Tibial nerve (tissue), 4 donors: ENCODE measurements around the gene TSHZ1. TPM values are rescaled to one million over a fixed set of nuclear protein-coding genes. Genes with fewer than 3 reads are reported as not detected.
A peak's percentile ranks its signal among the peaks of the same experiment; 100 is the strongest.

Experiments used
- DNase-seq, 2 donors: peaks; one replicate each; pipeline ENCODE4 v3.0.0-alpha.2; 2019; ENCODE audit warnings: low spot score in 2 of 2
- H3K27ac ChIP-seq, 4 donors: fragments of 200-600 bp; sonication (generic) in 3 of 4; one replicate each; pipeline ENCODE4 v1.5.1; 2017 to 2019; ENCODE audit warnings: mild to moderate bottlenecking in 1 of 4
- H3K27me3 ChIP-seq, 2 donors: fragments of 200-600 bp; sonication (generic) in 1 of 2; one replicate each; pipeline versions ENCODE4 v1.5.1 to v1.6.0; 2017 to 2019
- H3K36me3 ChIP-seq, 3 donors: fragments of 200-600 bp; sonication (generic); one replicate each; pipeline ENCODE4 v1.5.1; 2018 to 2019
- H3K4me1 ChIP-seq, 4 donors: fragments of 200-600 bp; sonication (generic) in 3 of 4; one replicate each; pipeline ENCODE4 v1.5.1; 2017 to 2019
- H3K4me3 ChIP-seq, 4 donors: fragments of 200-600 bp; sonication (generic) in 3 of 4; one replicate each; pipeline ENCODE4 v1.5.1; 2017 to 2019; ENCODE audit warnings: mild to moderate bottlenecking in 1 of 4, moderate library complexity in 1 of 4
- H3K9me3 ChIP-seq, 4 donors: fragments of 200-600 bp; sonication (generic) in 3 of 4; one replicate each; pipeline ENCODE4 v1.5.1; 2017 to 2019
- CTCF ChIP-seq, 5 experiments: fragments of 200-600 bp in 3 of 5; fragments of 450-650 bp in 2 of 5; sonication (generic) in 3 of 5; IDR thresholded peaks; one replicate each; pipeline ENCODE4 v1.5.1; 2016 to 2019; ENCODE audit warnings: antibody characterized with exemption in 5 of 5, mild to moderate bottlenecking in 3 of 5, moderate library complexity in 2 of 5
- EP300 ChIP-seq, 2 donors: sonication (generic); formaldehyde crosslinking; IDR thresholded peaks; one replicate each; pipeline ENCODE4 v1.6.1; 2017; ENCODE audit warnings: antibody characterized with exemption in 2 of 2, mild to moderate bottlenecking in 1 of 2
- POLR2A ChIP-seq, 2 donors: fragments of 450-650 bp; IDR thresholded peaks; one replicate each; pipeline ENCODE4 v1.6.1; 2017; ENCODE audit warnings: antibody characterized with exemption in 2 of 2, mild to moderate bottlenecking in 2 of 2, moderate library complexity in 2 of 2
- WGBS, 2 donors: methylation state at CpG; one replicate each; pipeline ENCODE4 v1.1.5; 2018; 5-methylcytosine and 5-hydroxymethylcytosine counted together
- total RNA-seq, 4 donors: library from RNA; depleted of rRNA; stranded (reverse); fragments of >200 nt; gene quantifications; one replicate each; pipeline ENCODE4 v1.1.0, GENCODE V29; 2016

Gene TSHZ1
- total RNA-seq, 4 donors from 2014 or later: 15.6 to 23.7 (median 18.3) TPM

- no peak for TF ChIP-seq POLR2A (IDR thresholded peaks at IDR 0.05)
- no peak for TF ChIP-seq EP300 (IDR thresholded peaks at IDR 0.05)
- TF ChIP-seq CTCF (IDR thresholded peaks at IDR 0.05): no peak
- 27 to 42% methylated on average over 10 of the region's 10 CpGs for WGBS, 2 donors
- no peaks in the 10 kb centered on the region for H3K27me3 ChIP-seq
Observed at GRCh38 chr18:75246721-75247610, 36.4 kb downstream of the TSHZ1 start.

GRCh38 chr18:75247611-75248421, 37.2 kb downstream of the TSHZ1 start:
- no peak for DNase-seq
- Histone ChIP-seq H3K27ac (peak overlapping the region; percentile 78 to 95 (median 86)), H3K27me3 (no peaks in the 10 kb centered on the region), H3K4me3 (peak overlapping the region; percentile 25 to 48 (median 40)), H3K4me1 (peaks cover 0 to 77% (median 28%) of the 10 kb centered on the region in 4 donors), H3K9me3 (no peaks in the 10 kb centered on the region), H3K36me3 (no peaks in the 10 kb centered on the region)
- WGBS, 2 donors: 17 to 20% methylated on average over 8 of the region's 8 CpGs
- TF ChIP-seq EP300 (IDR thresholded peaks at IDR 0.05) (peak in 1 of 2 donors; percentile 54), POLR2A (IDR thresholded peaks at IDR 0.05) (peak in 1 of 2 donors; percentile 18), CTCF (IDR thresholded peaks at IDR 0.05) (no peak)

More at GRCh38 chr18:75246721-75247610, 36.4 kb downstream of the TSHZ1 start:
- Histone ChIP-seq H3K9me3 (no peaks in the 10 kb centered on the region), H3K27ac (peak overlapping the region; percentile 78 to 95 (median 86)), H3K4me3 (peak overlapping the region; percentile 25 to 48 (median 40)), H3K4me1 (peaks cover 0 to 69% (median 22%) of the 10 kb centered on the region in 4 donors), H3K36me3 (no peaks in the 10 kb centered on the region)
- no peak for DNase-seq

- H3K36me3 ChIP-seq: no peaks in the 10 kb centered on the region
- no peaks in the 10 kb centered on the region for H3K27me3 ChIP-seq
- peaks cover 0 to 85% (median 32%) of the 10 kb centered on the region in 4 donors for H3K4me1 ChIP-seq
- 32 to 51% methylated on average over 20 of the region's 20 CpGs for WGBS, 2 donors
- DNase-seq: no peak
- H3K4me3 ChIP-seq: peak overlapping the region in 3 of 4 donors; percentile 35 to 48 (median 45)
- no peak for TF ChIP-seq EP300 (IDR thresholded peaks at IDR 0.05)
- no peak for TF ChIP-seq CTCF (IDR thresholded peaks at IDR 0.05)
- TF ChIP-seq POLR2A (IDR thresholded peaks at IDR 0.05): no peak
- H3K27ac ChIP-seq: peak overlapping the region; percentile 78 to 95 (median 86)
- no peaks in the 10 kb centered on the region for H3K9me3 ChIP-seq
Observed at GRCh38 chr18:75248426-75249174, 38.0 kb downstream of the TSHZ1 start.

- DNase-seq: no peak
- Histone ChIP-seq H3K27ac (peak overlapping the region; percentile 78 to 95 (median 86)), H3K27me3 (no peaks in the 10 kb centered on the region), H3K36me3 (no peaks in the 10 kb centered on the region), H3K4me3 (peak overlapping the region in 1 of 4 donors; percentile 48), H3K4me1 (peaks cover 0 to 88% (median 34%) of the 10 kb centered on the region in 4 donors), H3K9me3 (no peaks in the 10 kb centered on the region)
- TF ChIP-seq EP300 (IDR thresholded peaks at IDR 0.05) (no peak), CTCF (IDR thresholded peaks at IDR 0.05) (no peak), POLR2A (IDR thresholded peaks at IDR 0.05) (no peak)
- WGBS, 2 donors: 81 to 86% methylated on average over 6 to 8 of the region's 9 CpGs
Observed at GRCh38 chr18:75249175-75249518, 38.5 kb downstream of the TSHZ1 start.
